NCI-H526 treated with DMSO at 0.1 percent for 48 hours (cell line): ENCODE data around the gene GNPAT.
"Not testable (repeated sequence)": the region's sequence is repeated elsewhere in the genome, so short reads cannot be mapped to it uniquely, and the experiment has no call there.

Experiments used
- DNase-seq: peaks from one replicate; lab custom pipeline; 2025; lab: John Stamatoyannopoulos, UW

The GNPAT gene

DNA sequence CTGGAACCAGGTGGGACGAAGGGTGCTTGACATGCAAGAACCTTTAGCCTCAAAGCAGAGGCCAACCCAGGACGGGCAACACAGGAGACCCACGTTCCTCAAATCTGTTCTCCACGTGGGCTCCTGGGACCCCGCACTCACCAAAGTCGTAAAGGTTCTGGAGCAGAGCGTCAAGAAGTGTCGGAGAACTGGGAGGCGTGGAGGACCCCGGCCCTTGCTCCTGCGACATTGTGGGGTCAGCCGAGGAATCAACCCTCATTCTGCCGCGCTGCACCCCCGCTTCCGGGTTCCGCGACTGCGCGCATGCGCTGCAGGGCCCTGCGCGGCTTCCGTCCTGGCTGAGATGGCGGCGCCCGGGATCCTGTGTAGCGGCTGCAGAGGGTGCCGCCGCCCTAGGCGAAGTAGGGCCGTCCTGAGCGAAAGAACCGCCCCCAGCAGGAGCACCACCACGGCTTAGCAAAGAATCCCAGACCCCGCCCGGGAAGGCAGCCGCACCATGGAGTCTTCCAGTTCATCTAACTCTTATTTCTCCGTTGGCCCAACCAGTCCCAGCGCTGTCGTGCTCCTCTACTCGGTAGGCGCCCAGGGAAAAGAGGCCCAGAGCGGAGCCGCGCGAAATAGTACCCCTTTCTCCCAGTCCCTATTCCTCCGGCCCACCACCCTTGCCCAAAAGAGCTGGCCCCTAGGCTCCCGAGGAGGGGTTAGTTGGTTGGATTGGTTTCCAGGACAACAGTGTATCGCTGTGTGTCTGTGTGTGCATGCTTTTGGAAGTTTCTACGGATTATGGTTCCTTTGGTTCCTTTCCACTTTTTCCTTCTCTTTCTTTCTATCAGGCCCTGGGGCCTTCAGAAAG is at the start of gene GNPAT:
Gene GNPAT (plus strand): TSS at position 330 of the 853 bp plus-strand sequence. CDS start 167 bp downstream, at position 497.
- DNase-seq = peak; percentile 47

DNA sequence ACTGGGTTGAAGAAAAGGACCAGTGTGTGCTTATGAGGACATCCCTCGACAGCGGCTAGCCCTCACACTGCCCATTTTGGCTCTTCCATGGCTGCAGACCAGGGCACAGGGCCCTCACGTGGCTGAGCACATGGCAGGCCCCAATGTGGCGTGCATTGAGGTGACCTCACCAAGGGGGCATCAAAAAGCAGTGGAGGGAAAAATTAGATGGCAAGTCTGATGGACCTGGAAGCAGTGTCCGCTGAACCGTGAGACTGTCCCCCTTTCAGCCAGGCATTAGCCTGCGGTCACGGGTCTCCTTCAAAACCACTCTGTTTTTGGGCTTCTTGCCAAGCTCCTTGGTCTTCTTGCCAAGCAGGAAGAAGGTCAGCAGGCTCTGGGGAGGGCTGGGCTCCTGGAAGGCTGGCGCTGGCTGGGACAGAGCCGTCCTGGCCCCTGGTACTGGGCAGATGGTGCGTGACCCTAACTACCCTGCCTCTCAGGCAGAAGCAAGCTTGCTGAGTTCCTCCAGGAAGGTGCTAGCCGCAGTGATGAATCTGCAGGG is 48.3 kb upstream of the GNPAT start:
- no peak for DNase-seq

DNA sequence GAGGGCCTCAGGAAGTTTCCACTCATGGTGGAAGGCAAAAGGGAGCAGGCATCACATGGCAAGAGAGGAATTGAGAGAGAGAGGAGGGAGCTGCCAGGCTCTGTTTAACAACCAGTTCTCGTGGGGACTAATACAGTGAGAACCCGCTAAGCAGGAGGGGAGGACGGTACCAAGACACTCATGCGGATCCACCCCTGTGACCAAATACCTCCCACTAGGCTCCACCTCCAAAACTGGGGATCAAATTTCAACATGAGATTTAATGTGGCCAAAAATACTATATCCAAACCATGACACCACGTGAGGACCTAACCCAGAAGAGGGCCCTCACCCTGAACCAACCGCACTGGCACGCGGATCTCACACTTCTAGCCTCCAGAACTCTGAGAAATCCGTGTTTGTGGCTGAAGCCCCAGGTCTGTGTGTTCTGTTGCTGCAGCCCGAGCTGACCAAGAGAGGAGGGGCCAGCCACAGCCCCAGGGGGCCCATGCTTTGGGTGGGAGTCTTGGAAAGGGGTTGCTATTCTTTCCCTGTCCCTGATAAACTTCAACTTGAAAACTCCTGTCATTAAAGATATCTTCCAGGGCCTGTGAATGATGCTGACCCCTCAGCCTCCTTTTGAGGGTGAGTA is 47.2 kb upstream of the GNPAT start:
- no peak for DNase-seq

DNA sequence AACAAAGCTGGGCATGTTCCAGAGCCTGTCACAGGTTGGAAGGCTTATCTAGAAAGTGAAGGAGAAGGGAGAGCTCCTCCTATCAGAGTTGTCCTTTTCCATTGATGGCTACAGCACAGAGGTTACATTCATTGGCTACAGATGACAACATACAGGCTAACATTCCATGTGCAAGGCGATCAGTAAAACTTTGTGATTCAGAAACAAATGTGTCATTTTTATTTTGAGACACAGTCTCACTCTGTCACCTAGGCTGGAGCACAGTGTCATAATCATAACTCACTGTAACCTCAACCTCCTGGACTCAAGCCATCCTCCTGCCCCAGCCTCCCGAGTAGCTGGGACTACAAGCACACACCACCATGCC is 46.6 kb upstream of the GNPAT start:
- DNase-seq = no peak

DNA sequence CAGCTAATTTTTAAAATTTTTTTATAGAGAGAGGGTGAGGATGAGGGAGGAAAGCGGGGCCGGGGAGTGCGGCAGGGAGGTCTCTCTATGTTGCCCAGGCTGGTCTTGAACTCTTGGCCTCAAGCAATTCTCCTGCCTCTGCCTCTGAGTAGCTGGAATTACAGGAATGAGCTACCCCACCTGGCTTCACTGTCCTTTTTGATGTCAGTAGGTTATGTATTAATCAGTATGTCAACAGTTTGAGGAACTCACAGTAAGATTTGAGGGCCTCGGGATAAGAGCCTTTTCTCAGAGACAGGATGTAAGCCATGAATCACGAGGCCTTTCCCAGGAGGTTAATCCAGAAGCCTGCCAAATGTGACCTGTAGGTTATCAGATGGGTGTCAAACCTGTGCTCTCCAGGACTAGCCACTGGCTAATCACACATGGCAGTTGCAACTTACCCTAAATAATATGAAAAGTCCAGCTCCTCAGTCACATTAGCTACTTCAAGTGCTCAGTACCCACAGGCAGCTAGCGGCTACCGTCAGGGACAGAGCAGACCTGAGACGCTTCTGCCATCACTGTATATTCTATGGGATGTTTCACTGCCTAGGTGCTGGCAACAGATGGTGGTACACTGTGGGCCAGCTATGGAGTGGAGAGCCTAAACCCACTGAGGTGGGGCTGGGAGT is 46.0 kb upstream of the GNPAT start:
- no peak for DNase-seq

DNA sequence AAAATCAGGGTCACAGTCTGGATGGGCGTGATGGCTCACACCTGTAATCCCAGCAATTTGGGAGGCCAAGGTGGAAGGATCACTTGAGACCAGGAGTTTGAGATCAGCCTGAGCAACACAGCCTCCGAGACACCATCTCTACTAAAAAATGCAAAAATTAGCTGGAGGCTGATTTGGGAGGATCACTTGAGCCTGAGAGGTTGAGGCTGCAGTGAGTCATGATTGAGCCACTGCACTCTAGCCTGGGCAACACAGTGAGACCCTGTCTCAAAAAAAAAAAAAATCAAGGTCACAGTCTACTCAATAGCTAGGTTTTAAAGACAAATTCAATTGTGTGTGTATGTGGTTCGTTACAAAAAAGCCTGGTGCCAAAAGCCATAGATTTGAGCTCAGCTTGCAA is 44.7 kb upstream of the GNPAT start:
- DNase-seq = no peak

DNA sequence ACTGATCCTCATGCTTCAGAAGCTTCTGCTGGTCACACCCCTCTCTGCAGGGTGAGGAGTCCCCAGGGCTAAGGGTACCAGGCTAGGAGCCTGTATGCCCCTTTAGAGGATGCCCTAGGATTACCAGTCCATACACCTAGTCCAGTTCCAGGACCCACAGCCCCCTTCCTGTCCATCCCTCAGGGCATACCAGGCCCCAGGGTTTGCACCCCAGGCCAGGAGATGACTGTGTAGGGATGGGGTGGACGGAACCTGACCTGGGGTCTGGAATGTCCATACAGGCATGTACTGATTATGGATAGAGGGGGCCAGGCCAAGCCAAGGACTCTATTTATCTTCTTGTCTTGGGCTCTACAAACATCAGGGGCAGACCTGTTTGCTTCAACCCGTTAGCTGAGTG is 44.3 kb upstream of the GNPAT start:
- no peak for DNase-seq

DNA sequence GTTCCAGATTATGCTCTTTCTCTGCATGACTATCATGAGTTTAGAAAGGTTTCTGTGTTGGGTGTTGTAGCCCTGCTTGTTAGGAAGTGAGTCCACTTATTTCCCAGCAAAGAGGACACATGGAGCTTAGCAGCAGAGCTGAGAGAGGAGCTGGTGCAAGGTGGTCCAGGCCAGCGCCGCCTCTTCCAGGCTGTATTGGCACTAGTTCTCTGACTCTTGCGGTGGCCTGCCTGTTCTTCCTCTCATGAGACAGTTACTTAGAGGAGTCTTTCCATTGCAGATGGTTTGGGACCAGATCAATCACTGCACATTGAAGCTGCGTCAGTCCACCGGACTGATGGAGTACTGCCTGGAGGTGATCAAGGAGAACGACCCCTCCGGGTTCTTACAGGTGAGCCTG is 41.1 kb upstream of the GNPAT start:
- no peak for DNase-seq

DNA sequence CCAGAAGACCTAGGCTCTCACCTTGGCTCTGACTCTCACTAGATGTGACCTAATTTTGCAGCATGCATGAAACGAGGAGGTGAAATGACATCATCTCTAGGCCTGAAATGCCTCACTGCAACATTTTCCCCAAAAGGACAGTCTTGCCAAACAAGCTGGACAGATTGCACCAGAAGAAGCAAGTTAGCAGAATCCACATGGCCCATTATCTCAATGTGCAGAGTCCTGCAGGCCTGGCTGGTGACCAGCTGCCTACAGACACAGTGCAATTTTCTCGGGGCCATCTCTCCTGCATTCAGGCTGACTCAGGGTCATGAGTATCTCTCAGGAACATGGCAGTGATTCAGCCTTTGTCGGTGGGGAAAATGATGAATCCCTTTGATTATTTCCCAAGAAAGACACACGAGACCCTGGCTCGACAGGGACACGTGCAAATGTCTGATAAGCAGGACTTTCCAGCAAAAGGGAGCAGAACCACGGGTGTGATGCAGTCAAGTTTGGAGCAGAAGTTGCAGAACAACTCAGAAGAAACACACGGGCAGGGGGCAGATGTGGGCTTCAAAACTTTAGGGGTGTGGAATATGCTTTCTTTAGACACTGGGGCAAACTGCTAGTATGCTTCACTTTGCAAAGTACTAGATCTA is 40.5 kb upstream of the GNPAT start:
- DNase-seq = no peak

DNA sequence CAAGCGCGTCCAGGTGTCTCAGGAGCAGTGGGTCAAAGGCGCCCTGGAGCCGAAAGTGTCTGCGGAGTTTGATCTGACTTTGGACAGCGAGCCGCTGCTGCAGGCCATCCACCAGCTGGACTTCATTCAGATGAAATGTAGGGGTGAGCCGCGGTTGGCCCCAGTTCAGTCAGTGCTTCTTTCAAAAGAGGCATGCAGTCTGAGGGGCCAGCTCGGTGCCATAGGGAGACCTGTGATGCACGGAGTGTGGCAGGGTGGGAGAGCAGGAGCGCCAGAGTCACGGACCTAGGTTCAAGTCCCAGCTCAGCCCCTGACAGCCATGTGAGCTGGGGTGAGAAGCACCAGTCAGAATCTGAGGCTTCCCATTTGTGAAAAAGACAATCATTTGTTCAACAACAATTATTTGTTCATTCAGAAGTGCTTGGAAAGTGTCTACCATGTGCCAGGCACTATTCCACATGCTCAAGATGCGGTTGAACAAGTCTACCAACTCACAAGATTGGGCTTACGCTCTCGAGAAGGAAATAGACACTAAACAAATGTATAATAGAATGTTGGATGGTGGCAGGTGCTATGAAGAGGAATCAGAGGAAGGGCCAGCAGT is 39.5 kb upstream of the GNPAT start:
- DNase-seq = no peak

DNA sequence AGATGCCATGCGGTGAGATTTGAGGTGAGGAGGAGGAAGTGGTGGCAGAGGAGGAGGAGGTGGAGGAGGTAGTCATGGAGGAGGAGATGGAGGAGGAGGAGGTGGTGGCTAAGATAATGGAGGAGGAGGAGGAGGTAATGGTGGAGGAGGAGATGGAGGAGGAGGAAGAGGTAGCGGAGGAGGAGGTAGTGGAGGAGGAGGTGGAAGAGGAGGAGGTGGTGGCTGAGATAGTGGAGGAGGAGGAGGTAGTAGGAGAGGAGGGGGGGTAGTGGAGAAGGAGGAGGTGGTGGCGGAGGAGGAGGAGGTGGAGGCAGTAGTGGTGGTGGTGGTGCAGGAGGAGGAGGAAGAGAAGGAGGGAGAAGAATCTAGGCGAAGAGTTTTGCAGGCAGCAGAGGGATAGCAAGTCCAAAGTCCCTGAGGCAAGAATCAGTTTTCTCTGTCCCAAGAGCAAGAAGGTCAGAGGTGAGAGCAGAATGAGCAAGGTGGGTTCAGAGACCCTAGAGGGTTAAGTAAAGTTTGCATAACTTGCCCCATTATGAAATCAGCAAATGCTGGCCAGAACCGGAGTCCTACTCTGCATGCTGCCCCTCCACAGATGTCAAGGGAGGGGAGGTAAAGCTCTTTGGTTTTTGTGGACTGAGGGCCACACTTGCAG is 38.9 kb upstream of the GNPAT start:
- no peak for DNase-seq

DNA sequence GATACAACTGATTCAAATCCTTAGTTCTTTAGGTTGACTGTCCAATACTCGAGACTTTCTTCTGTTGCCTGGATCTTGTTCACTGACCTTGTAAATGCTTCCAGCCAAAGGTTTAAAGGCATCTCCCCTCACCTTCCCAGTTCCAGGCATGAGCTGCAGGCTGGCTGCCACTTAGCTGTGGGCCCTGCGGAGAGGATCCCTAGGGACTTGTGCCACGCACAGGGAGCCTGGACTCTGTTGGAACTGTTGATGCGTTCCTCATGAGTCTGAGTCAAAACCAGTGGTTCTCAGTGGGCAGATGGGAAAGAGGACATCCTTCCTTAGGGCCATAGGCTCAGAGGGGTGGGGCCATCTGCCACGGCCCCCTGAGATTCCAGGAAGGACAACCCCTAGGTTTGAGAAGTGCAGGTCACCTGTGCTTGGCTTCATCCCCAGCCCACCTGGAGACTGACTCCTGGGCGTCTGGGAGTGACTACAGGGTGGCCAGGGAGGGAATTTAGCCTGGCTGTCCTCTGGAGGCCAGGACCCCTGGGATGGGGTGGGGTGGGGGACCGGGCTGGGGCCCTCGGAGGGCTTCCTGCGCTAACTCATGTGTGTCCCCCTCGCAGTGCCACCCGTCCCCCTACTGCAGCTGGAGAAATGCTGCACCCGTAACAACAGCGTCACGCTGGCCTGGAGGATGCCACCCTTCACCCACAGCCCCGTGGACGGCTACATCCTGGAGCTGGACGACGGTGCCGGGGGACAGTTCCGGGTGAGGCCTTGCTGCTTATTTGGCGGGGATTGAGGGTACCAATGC is 37.6 kb upstream of the GNPAT start:
- DNase-seq = no peak

DNA sequence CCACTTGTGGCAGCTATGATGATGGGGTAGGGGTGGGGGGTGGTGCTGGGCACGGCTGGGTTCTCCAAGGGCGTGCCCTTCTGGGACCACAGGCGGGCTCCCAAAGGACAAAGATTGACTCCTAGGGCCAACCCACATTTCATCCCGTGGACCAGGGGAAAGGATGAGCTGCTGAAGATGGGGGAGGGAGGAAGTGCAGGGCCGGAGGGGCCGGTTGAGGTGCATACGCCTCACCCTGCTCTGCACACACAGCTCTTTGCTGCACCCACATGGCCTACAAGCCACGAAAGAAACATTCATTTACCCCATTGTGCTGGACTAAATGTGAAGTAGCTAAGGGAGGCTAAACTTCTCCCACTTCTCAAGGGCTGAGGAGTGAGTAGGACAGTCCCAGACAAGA is 34.2 kb upstream of the GNPAT start:
- no peak for DNase-seq

DNA sequence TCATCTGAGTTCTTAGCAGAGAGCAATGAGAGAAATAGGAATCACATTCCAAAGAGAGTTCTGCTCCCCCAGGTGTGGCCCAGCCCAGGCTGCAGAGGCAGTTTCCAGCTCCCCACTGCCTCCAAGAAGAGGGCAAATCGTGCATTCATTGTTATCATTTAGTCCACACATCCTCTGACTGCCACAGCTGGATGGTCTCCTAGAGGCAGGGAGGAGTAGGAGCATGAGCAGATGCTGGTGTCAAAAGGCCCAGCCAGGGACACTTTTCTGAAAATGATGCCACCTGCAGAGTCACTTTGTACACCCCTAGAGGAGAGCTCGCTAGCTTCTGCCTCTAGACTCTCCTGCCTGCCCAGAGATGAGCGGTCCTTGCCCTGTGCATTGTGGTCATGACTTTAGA is 33.6 kb upstream of the GNPAT start:
- no peak for DNase-seq

DNA sequence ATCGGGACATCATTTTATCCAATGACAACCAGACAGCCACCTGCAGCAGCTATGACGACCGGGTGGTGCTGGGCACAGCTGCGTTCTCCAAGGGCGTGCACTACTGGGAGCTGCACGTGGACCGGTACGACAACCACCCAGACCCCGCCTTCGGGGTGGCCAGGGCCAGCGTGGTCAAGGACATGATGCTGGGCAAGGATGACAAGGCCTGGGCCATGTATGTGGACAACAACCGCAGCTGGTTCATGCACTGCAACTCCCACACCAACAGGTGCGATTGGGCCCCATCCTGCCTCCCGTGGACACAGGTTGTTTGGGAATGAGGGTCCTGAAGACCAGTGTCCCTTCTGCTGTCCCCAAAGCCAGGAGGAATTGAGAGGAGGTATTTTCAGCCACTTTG is 32.0 kb upstream of the GNPAT start:
- no peak for DNase-seq

DNA sequence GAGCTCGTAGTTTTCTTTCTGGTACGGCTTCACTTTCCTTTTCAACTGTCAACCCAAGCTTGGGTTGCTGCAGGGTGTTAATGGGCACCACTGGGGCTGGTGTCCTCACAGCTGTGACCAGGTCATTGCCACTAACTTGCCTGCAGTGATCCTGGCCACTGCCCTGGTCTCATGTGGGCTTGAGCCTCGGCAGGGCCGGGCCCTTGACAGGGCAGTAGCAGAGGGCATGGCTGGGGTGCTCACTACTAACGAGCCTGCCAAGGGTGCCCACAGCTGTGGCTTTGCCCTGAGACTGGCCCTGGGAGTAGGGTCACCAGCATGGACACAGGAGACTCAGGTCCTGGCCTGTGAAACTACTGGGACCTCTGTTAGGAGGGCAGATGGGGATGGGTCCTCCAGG is 31.5 kb upstream of the GNPAT start:
- DNase-seq = no peak

DNA sequence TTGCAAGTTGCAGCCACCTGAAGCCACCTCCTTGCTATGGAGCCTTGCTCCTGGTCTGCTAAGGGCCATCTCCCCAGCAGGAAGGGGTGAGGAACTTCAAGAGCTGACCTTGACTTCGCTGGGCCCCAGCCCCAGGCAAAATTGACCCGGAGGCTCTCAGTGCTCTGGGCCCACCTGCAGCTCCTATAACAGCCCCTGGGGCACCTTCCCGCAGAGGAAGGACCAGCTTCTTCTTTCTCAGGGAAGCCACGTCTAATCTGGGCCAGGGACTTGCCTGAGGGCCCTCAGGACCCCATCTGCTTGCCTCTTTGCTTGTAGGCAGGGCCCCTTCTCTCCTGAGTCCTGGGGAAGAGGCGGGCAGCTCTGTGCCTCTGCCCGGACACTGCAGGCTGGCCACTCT is 30.9 kb upstream of the GNPAT start:
- no peak for DNase-seq

DNA sequence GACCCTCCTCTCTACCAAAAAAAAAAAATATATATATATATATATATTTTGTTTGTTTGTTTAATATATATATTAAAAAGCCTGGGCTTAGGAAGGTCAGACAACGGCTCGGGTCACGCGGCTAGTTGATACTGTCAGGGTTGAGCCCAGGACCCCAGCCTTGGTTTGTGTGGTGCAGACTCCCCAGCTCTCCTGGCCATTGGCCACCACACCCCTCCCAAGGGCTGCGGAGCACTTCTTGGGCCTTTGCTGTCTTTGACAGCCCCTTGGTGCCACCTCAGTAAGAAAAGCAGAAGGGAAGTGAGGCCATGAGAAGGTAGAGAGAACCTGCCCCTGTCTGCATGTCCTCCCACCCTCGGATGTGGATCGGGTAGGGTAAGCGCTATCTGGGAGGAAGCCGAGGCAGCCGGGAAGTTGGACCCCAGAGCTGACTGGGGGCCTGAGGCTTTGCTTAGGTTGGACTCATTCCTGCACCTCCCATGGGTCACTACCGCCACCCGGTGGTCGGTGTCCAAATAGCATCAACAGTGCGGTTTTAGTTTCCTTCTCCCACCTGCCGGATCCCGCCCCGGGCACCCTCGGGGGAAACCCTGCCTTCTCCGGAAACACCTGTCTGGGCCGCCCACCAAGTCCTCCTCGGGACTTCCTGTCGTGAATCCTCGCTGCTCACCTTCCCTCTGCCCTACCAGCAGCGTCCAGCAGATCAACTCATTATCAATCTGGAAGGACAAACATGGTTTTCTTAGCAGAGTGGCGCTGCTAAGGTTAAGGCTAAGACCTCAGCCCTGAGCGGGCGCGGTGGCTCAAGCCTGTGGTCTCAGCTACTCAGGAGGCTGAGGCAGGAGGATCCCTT is 29.8 kb upstream of the GNPAT start:
- DNase-seq = peak; percentile 27

DNA sequence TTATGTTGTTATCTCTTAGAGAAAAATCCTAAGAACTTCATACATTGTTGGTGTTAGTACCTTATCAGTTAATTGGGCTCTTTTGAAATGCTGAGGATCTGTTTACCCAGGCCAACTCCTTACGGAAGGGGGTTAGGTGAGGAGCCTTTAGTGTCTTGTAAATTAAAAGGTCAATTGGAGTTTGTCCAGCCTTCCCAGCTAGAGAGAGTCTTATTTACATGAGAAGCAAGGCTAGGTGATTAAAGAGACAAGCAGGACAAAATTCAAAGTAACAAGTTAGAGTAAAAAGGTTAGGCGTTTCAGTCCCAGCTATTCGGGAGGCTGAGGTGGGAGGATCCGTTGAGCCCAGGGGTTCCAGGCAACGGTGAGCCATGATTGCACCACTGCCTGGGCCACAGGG is 28.7 kb upstream of the GNPAT start:
- DNase-seq = not testable (repeated sequence)
